Hepatocyte (in vitro differentiated cells): Measurements from ENCODE around the gene ZNF652.

ENCODE experiments used
- EZH2 ChIP-seq: fragments of 200-600 bp; sonication (generic); IDR thresholded peaks from 2 replicates; pipeline ENCODE4 v1.6.1; 2016; ENCODE audit warnings: antibody characterized with exemption, mild to moderate bottlenecking, borderline replicate concordance
- EZH2phosphoT487 ChIP-seq: fragments of 200-600 bp; sonication (generic); IDR thresholded peaks from one replicate; pipeline ENCODE4 v1.6.1; 2018; ENCODE audit warnings: antibody characterized with exemption, mild to moderate bottlenecking, low read depth, moderate library complexity; ENCODE audit not compliant: unreplicated experiment, severe bottlenecking
- TF ChIP-seq, protein P1 (sequence below): fragments of 200-600 bp; sonication (generic); IDR thresholded peaks from 2 replicates; pipeline ENCODE4 v1.5.1; 2016; ENCODE audit warnings: antibody characterized with exemption, mild to moderate bottlenecking; ENCODE audit not compliant: poor library complexity

GRCh38 chr17:49363251-49363650 is 1.2 kb upstream of the ZNF652 start:
- TF ChIP-seq, protein P1, sequence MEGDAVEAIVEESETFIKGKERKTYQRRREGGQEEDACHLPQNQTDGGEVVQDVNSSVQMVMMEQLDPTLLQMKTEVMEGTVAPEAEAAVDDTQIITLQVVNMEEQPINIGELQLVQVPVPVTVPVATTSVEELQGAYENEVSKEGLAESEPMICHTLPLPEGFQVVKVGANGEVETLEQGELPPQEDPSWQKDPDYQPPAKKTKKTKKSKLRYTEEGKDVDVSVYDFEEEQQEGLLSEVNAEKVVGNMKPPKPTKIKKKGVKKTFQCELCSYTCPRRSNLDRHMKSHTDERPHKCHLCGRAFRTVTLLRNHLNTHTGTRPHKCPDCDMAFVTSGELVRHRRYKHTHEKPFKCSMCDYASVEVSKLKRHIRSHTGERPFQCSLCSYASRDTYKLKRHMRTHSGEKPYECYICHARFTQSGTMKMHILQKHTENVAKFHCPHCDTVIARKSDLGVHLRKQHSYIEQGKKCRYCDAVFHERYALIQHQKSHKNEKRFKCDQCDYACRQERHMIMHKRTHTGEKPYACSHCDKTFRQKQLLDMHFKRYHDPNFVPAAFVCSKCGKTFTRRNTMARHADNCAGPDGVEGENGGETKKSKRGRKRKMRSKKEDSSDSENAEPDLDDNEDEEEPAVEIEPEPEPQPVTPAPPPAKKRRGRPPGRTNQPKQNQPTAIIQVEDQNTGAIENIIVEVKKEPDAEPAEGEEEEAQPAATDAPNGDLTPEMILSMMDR: no peak
- TF ChIP-seq EZH2phosphoT487: no peak
- no peak for TF ChIP-seq EZH2
